GM23338 (cell line): ENCODE measurements around the gene STRIP1. TPM values are rescaled to one million over a fixed set of nuclear protein-coding genes. Genes with fewer than 3 reads are reported as not detected.

Experiments used
- ATAC-seq: fragments of 200-7000 bp; cut with Tn5 transposase; 3 replicates; pipeline ENCODE4 v1.9.1; 2020
- DNase-seq: peaks from one replicate; pipeline ENCODE4 v3.0.0-alpha.2; 2015; ENCODE audit warnings: low spot score
- H2AFZ ChIP-seq: fragments of 200-600 bp; sonication (generic); 2 replicates; pipeline ENCODE4 v1.8.0; 2016; ENCODE audit warnings: antibody characterized with exemption, mild to moderate bottlenecking, moderate library complexity
- H3F3A ChIP-seq: fragments of 200-600 bp; sonication (generic); replicated peaks from 2 replicates; pipeline ENCODE4 v1.8.0; 2017; ENCODE audit warnings: antibody characterized with exemption, mixed run types, low read depth
- H3K27ac ChIP-seq: fragments of 200-600 bp; sonication (generic); 2 replicates; pipeline ENCODE4 v1.6.1; 2016; ENCODE audit warnings: low read depth
- H3K27me3 ChIP-seq: fragments of 200-600 bp; sonication (generic); 2 replicates; pipeline ENCODE4 v1.8.0; 2016; ENCODE audit warnings: mild to moderate bottlenecking, mixed run types, moderate library complexity; ENCODE audit not compliant: insufficient read depth
- H3K36me3 ChIP-seq: fragments of 200-600 bp; sonication (generic); 2 replicates; pipeline ENCODE4 v1.8.0; 2016; ENCODE audit warnings: mild to moderate bottlenecking; ENCODE audit not compliant: insufficient read depth
- H3K4me1 ChIP-seq: fragments of 200-600 bp; sonication (generic); 2 replicates; pipeline ENCODE4 v1.8.0; 2016; ENCODE audit warnings: mild to moderate bottlenecking, moderate library complexity; ENCODE audit not compliant: insufficient read depth
- H3K4me2 ChIP-seq: fragments of 200-600 bp; sonication (generic); 2 replicates; pipeline ENCODE4 v1.7.1; 2017; ENCODE audit warnings: mixed run types
- H3K4me3 ChIP-seq: fragments of 200-600 bp; sonication (generic); 2 replicates; pipeline ENCODE4 v1.6.1; 2016; ENCODE audit warnings: mixed run types
- H3K79me2 ChIP-seq: fragments of 200-600 bp; sonication (generic); replicated peaks from 2 replicates; pipeline ENCODE4 v1.8.0; 2017; ENCODE audit warnings: mild to moderate bottlenecking; ENCODE audit not compliant: insufficient read depth
- H3K9me2 ChIP-seq: fragments of 200-600 bp; sonication (generic); 2 replicates; pipeline ENCODE4 v1.8.0; 2017; ENCODE audit not compliant: insufficient read depth
- H4K20me1 ChIP-seq: fragments of 200-600 bp; sonication (generic); replicated peaks from 2 replicates; pipeline ENCODE4 v1.8.0; 2017; ENCODE audit warnings: mild to moderate bottlenecking; ENCODE audit not compliant: insufficient read depth
- H3K27ac Mint-ChIP-seq: 2 replicates; pipeline ENCODE4 v1.8.0; 2020; ENCODE audit warnings: inconsistent platforms, mild to moderate bottlenecking, moderate library complexity, mixed read lengths
- H3K27me3 Mint-ChIP-seq: 3 replicates; pipeline ENCODE4 v1.8.0; 2022; ENCODE audit warnings: low read depth, mild to moderate bottlenecking, moderate library complexity, mixed read lengths, inconsistent platforms; ENCODE audit not compliant: insufficient read depth, poor library complexity
- H3K36me3 Mint-ChIP-seq: 3 replicates; pipeline ENCODE4 v1.8.0; 2021; ENCODE audit warnings: low read depth, mild to moderate bottlenecking, inconsistent platforms, moderate library complexity, mixed read lengths
- H3K4me1 Mint-ChIP-seq: 3 replicates; pipeline ENCODE4 v1.8.0; 2020; ENCODE audit warnings: mild to moderate bottlenecking, inconsistent platforms, mixed read lengths
- H3K4me3 Mint-ChIP-seq: 3 replicates; pipeline ENCODE4 v1.8.0; 2021; ENCODE audit warnings: moderate library complexity, mild to moderate bottlenecking, inconsistent platforms, mixed read lengths
- H3K9me3 Mint-ChIP-seq: 3 replicates; pipeline ENCODE4 v1.8.0; 2020; ENCODE audit warnings: moderate library complexity, mild to moderate bottlenecking, inconsistent platforms, mixed read lengths
- CREB1 ChIP-seq: fragments of 250-450 bp; sonication (Bioruptor Pico); IDR thresholded peaks from 2 replicates; pipeline ENCODE4 v1.5.0; 2020; ENCODE audit warnings: low read depth, mild to moderate bottlenecking, moderate library complexity
- CTCF ChIP-seq, 2 experiments: fragments of 200-600 bp in 1 of 2; sonication (generic) in 1 of 2; conservative IDR thresholded peaks; 2 replicates each; pipeline versions ENCODE4 v1.5.1 to v1.6.1; 2016 to 2017; ENCODE audit warnings: antibody characterized with exemption in 2 of 2, low read depth in 2 of 2, mild to moderate bottlenecking in 2 of 2, moderate library complexity in 1 of 2
- ETS1 ChIP-seq: IDR thresholded peaks from 2 replicates; pipeline ENCODE4 v1.6.1; 2016; ENCODE audit warnings: antibody characterized with exemption
- EZH2 ChIP-seq: fragments of 200-600 bp; sonication (generic); IDR thresholded peaks from one replicate; pipeline ENCODE4 v1.8.0; 2017; ENCODE audit warnings: antibody characterized with exemption, mild to moderate bottlenecking, low read depth; ENCODE audit not compliant: unreplicated experiment
- EZH2phosphoT487 ChIP-seq: fragments of 200-600 bp; sonication (generic); IDR thresholded peaks from one replicate; pipeline ENCODE4 v1.8.1; 2018; ENCODE audit warnings: antibody characterized with exemption; ENCODE audit not compliant: unreplicated experiment
- JUNB ChIP-seq: IDR thresholded peaks from one replicate; pipeline ENCODE4 v1.6.1; 2016; ENCODE audit warnings: antibody characterized with exemption; ENCODE audit not compliant: unreplicated experiment
- NANOG ChIP-seq: IDR thresholded peaks from 2 replicates; pipeline ENCODE4 v1.6.1; 2016; ENCODE audit warnings: antibody characterized with exemption, borderline replicate concordance
- POLR2AphosphoS5 ChIP-seq: IDR thresholded peaks from 2 replicates; pipeline ENCODE4 v1.6.1; 2016; ENCODE audit warnings: antibody characterized with exemption, low read depth
- REST ChIP-seq: IDR thresholded peaks from one replicate; pipeline ENCODE4 v1.6.1; 2018; ENCODE audit warnings: antibody characterized with exemption; ENCODE audit not compliant: unreplicated experiment
- STAT1 ChIP-seq: IDR thresholded peaks from one replicate; pipeline ENCODE4 v1.6.1; 2016; ENCODE audit warnings: antibody characterized with exemption; ENCODE audit not compliant: unreplicated experiment
- ZNF114 ChIP-seq: fragments of 250-450 bp; sonication (Bioruptor Pico); IDR thresholded peaks from 2 replicates; pipeline ENCODE4 v1.5.0; 2020; ENCODE audit warnings: mild to moderate bottlenecking, moderate library complexity
- ZNF331 ChIP-seq: fragments of 250-450 bp; sonication (Bioruptor Pico); IDR thresholded peaks from 2 replicates; pipeline ENCODE4 v1.5.0; 2020; ENCODE audit warnings: low read depth, mild to moderate bottlenecking, moderate library complexity
- ZNF462 ChIP-seq: fragments of 250-450 bp; sonication (Bioruptor Pico); IDR thresholded peaks from 2 replicates; pipeline ENCODE4 v1.5.0; 2020; ENCODE audit warnings: mild to moderate bottlenecking, moderate library complexity
- polyA plus RNA-seq: library from polyadenylated mRNA; unstranded; fragments of >200 nt; fragmentation: Nextera tagmentation; extraction: Ambion mirVana; gene quantifications from 2 replicates; pipeline ENCODE4 v1.2.1, GENCODE V29; 2016
- total RNA-seq: library from RNA; depleted of rRNA; stranded (reverse); fragments of >200 nt; shearing (Covaris generic); gene quantifications from 2 replicates; pipeline ENCODE4 v1.2.3, GENCODE V29; 2014

Gene STRIP1
- total and polyA plus RNA-seq, 2 experiments from 2014 or later: 17.2 to 50.6 TPM

GRCh38 chr1:109993885-109994284, 40.5 kb upstream of the STRIP1 start:
- Histone ChIP-seq H3K36me3 (no peaks in the 10 kb centered on the region), H3K9me2 (no peaks in the 10 kb centered on the region), H3K27ac (no peak overlapping the region), H3K4me2 (no peak overlapping the region), H3K79me2 (peaks cover 91% of the 10 kb centered on the region), H3F3A (no peaks in the 10 kb centered on the region), H2AFZ (no peak overlapping the region), H4K20me1 (peaks cover 43% of the 10 kb centered on the region), H3K4me3 (no peak overlapping the region), H3K4me1 (peaks cover 12% of the 10 kb centered on the region), H3K27me3 (no peaks in the 10 kb centered on the region)
- Mint-ChIP-seq H3K4me1 (peaks cover 20% of the 10 kb centered on the region), H3K4me3 (no peak overlapping the region), H3K27me3 (peaks cover 10% of the 10 kb centered on the region), H3K27ac (no peak overlapping the region), H3K36me3 (peaks cover 5% of the 10 kb centered on the region; the same call in 1 of the 3 replicates), H3K9me3 (no peaks in the 10 kb centered on the region)
- ATAC-seq (no peak), DNase-seq (no peak)
- no peak for TF ChIP-seq POLR2AphosphoS5
- TF ChIP-seq STAT1: no peak
- no peak for TF ChIP-seq JUNB
- no peak for TF ChIP-seq CREB1
- no peak for TF ChIP-seq EZH2phosphoT487
- TF ChIP-seq ZNF114 (CRISPR knock-in tag): no peak
- no peak for TF ChIP-seq NANOG
- no peak for TF ChIP-seq ZNF331 (CRISPR knock-in tag)
- TF ChIP-seq CTCF (conservative IDR thresholded peaks at IDR 0.05; ENCODE audit: low read depth in 2 of 2): no peak
- no peak for TF ChIP-seq ETS1
- TF ChIP-seq REST: no peak
- TF ChIP-seq EZH2: no peak
- no peak for TF ChIP-seq ZNF462 (CRISPR knock-in tag)
